Liver (tissue), 9 donors: ENCODE data around the gene PDE4D. TPM values are rescaled to one million over a fixed set of nuclear protein-coding genes. Genes with fewer than 3 reads are reported as not detected.

Experiments
- DNase-seq: peaks from one replicate; pipeline ENCODE4 v3.0.0-alpha.2; 2017; ENCODE audit warnings: low spot score
- H3K27ac ChIP-seq, 2 donors: one replicate each; pipeline ENCODE4 v1.7.0; 2013; ENCODE audit warnings: inconsistent platforms in 2 of 2, low read length in 2 of 2, control low read depth in 1 of 2, low read depth in 1 of 2, mild to moderate bottlenecking in 1 of 2
- H3K27me3 ChIP-seq, 4 donors: one replicate each; pipeline versions ENCODE4 v1.6.1 to v1.7.0; 2013; ENCODE audit warnings: low read length in 3 of 4, inconsistent platforms in 1 of 4, mild to moderate bottlenecking in 1 of 4, moderate library complexity in 1 of 4; ENCODE audit not compliant: control insufficient read depth in 4 of 4, insufficient read depth in 4 of 4
- H3K36me3 ChIP-seq, 4 donors: one replicate each; pipeline versions ENCODE4 v1.6.1 to v1.7.0; 2013; ENCODE audit warnings: low read length in 3 of 4, mild to moderate bottlenecking in 3 of 4, low read depth in 1 of 4, moderate library complexity in 1 of 4; ENCODE audit not compliant: control insufficient read depth in 4 of 4, insufficient read depth in 3 of 4
- H3K4me1 ChIP-seq, 4 donors: one replicate each; pipeline versions ENCODE4 v1.6.1 to v1.7.0; 2013; ENCODE audit warnings: low read length in 3 of 4, mild to moderate bottlenecking in 3 of 4, moderate library complexity in 1 of 4; ENCODE audit not compliant: control insufficient read depth in 4 of 4, insufficient read depth in 4 of 4
- H3K4me3 ChIP-seq, 3 donors: one replicate each; pipeline versions ENCODE4 v1.6.1 to v1.7.0; 2013; ENCODE audit warnings: low read length in 3 of 3, control low read depth in 1 of 3, low read depth in 1 of 3, mild to moderate bottlenecking in 1 of 3
- H3K9ac ChIP-seq, 2 donors: one replicate each; pipeline ENCODE4 v1.7.0; 2013; ENCODE audit warnings: low read length in 2 of 2, mild to moderate bottlenecking in 2 of 2, moderate library complexity in 2 of 2, control low read depth in 1 of 2, low read depth in 1 of 2
- H3K9me3 ChIP-seq, 4 donors: one replicate each; pipeline versions ENCODE4 v1.6.1 to v1.7.0; 2013; ENCODE audit warnings: low read length in 3 of 4; ENCODE audit not compliant: control insufficient read depth in 4 of 4
- EGR1 ChIP-seq, 2 donors: IDR thresholded peaks; 2 replicates each; pipeline ENCODE4 v1.6.1; 2016 to 2018; ENCODE audit warnings: antibody characterized with exemption in 2 of 2, low read depth in 2 of 2
- FOXA2 ChIP-seq: IDR thresholded peaks from 2 replicates; pipeline ENCODE4 v1.6.1; 2016; ENCODE audit warnings: antibody characterized with exemption
- GABPA ChIP-seq, 2 donors: IDR thresholded peaks in 1 of 2; conservative IDR thresholded peaks in 1 of 2; 2 replicates each; pipeline ENCODE4 v1.6.1; 2016; ENCODE audit warnings: antibody characterized with exemption in 2 of 2, mild to moderate bottlenecking in 1 of 2, moderate library complexity in 1 of 2
- HNF4A ChIP-seq, 2 donors: conservative IDR thresholded peaks; 2 replicates each; pipeline ENCODE4 v1.6.1; 2016; ENCODE audit warnings: antibody characterized with exemption in 2 of 2, mild to moderate bottlenecking in 2 of 2
- HNF4G ChIP-seq: IDR thresholded peaks from 2 replicates; pipeline ENCODE4 v1.6.1; 2016; ENCODE audit warnings: antibody characterized with exemption
- NR2F2 ChIP-seq: IDR thresholded peaks from 2 replicates; pipeline ENCODE4 v1.6.1; 2016; ENCODE audit warnings: antibody characterized with exemption
- RAD21 ChIP-seq, 2 donors: IDR thresholded peaks; 2 replicates each; pipeline ENCODE4 v1.6.1; 2016; ENCODE audit warnings: antibody characterized with exemption in 2 of 2, mild to moderate bottlenecking in 2 of 2
- REST ChIP-seq: IDR thresholded peaks from 2 replicates; pipeline ENCODE4 v1.6.1; 2016; ENCODE audit warnings: antibody characterized with exemption, mild to moderate bottlenecking
- RXRA ChIP-seq, 2 donors: IDR thresholded peaks; 2 replicates each; pipeline ENCODE4 v1.6.1; 2017 to 2018; ENCODE audit warnings: antibody characterized with exemption in 2 of 2, mild to moderate bottlenecking in 1 of 2
- TAF1 ChIP-seq: conservative IDR thresholded peaks from 2 replicates; pipeline ENCODE4 v1.6.1; 2016; ENCODE audit warnings: antibody characterized with exemption, mild to moderate bottlenecking
- WGBS: extraction: QIAGEN DNeasy Blood & Tissue Kit; methylation state at CpG from one replicate; pipeline ENCODE4 v1.1.7; 2013; 5-methylcytosine and 5-hydroxymethylcytosine counted together
- polyA plus RNA-seq, 2 donors: library from polyadenylated mRNA; stranded (reverse) in 1 of 2; unstranded in 1 of 2; fragments of 200-250 nt in 1 of 2; fragments of >200 nt in 1 of 2; fragmentation: Nextera tagmentation in 1 of 2; extraction: Ambion mirVana in 1 of 2; gene quantifications; one replicate each; pipeline versions ENCODE4 v1.2.1 to v1.2.3, GENCODE V29; 2013 to 2015
- total RNA-seq, 2 donors: library from RNA; depleted of rRNA; stranded (reverse); fragments of >200 nt; gene quantifications; one replicate each; pipeline ENCODE4 v1.2.3, GENCODE V29; 2014
- TF ChIP-seq, protein P1 (sequence below): IDR thresholded peaks from 2 replicates; pipeline ENCODE4 v1.6.1; 2016; ENCODE audit warnings: antibody characterized with exemption
- TF ChIP-seq, protein P2 (sequence below): IDR thresholded peaks from 2 replicates; pipeline ENCODE4 v1.6.1; 2016; ENCODE audit warnings: antibody characterized with exemption
- donor health status: healthy.
- donor health status: healthy.
- donor health status: healthy.
- donor health status: healthy.
- donor health status: healthy.

PDE4D gene
- total and polyA plus RNA-seq, 4 donors = 0.67 to 11.9 (median 6.5) TPM

GRCh38 chr5:59709846-59710245 lies 183.7 kb downstream of the PDE4D start:
- no peak for DNase-seq
- TF ChIP-seq FOXA2 (no peak), HNF4A (conservative IDR thresholded peaks at IDR 0.05) (no peak), RXRA (IDR thresholded peaks at IDR 0.05) (no peak)
- TF ChIP-seq, protein P1, sequence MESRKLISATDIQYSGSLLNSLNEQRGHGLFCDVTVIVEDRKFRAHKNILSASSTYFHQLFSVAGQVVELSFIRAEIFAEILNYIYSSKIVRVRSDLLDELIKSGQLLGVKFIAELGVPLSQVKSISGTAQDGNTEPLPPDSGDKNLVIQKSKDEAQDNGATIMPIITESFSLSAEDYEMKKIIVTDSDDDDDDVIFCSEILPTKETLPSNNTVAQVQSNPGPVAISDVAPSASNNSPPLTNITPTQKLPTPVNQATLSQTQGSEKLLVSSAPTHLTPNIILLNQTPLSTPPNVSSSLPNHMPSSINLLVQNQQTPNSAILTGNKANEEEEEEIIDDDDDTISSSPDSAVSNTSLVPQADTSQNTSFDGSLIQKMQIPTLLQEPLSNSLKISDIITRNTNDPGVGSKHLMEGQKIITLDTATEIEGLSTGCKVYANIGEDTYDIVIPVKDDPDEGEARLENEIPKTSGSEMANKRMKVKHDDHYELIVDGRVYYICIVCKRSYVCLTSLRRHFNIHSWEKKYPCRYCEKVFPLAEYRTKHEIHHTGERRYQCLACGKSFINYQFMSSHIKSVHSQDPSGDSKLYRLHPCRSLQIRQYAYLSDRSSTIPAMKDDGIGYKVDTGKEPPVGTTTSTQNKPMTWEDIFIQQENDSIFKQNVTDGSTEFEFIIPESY = no peak
- no peaks in the 10 kb centered on the region for H3K27me3 ChIP-seq
- no peak overlapping the region for H3K9ac ChIP-seq
- peak overlapping the region in 1 of 2 donors; percentile 10 for H3K27ac ChIP-seq
- no peak overlapping the region for H3K4me3 ChIP-seq
- 48% methylated on average over 2 of the region's 2 CpGs for WGBS
- no peaks in the 10 kb centered on the region for H3K9me3 ChIP-seq
- H3K36me3 ChIP-seq = no peaks in the 10 kb centered on the region
- H3K4me1 ChIP-seq = no peaks in the 10 kb centered on the region

DNA sequence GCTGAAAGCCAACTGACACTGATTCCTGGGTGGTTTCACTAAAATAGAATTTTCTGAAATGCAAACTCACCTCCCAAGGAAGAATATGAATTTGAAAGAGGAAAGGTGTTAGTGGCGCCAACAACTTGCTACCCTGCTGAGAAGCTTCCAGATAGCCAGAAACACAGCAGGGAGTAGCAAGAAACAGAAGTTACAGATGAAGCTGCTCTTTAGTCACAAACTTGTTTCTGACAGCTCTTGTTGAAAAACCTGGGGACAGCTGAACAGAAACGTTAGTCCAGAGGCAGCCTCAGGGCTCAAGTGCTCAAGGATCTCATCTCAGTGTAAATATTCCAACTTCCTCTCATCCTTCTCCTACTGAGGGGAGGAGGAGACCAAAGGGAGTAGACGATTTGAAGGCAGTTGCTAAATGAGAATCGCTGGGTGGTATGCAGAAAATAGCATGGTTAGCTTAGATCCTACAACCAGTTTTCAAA lies 184.1 kb downstream of the PDE4D start:
- WGBS = 45% methylated on average over 4 of the region's 4 CpGs
- H3K4me3 ChIP-seq = no peak overlapping the region
- H3K27ac ChIP-seq = peak overlapping the region in 1 of 2 donors; percentile 10
- DNase-seq = no peak
- H3K4me1 ChIP-seq = no peaks in the 10 kb centered on the region
- H3K36me3 ChIP-seq = no peaks in the 10 kb centered on the region
- no peaks in the 10 kb centered on the region for H3K9me3 ChIP-seq
- H3K9ac ChIP-seq = no peak overlapping the region
- TF ChIP-seq HNF4A (conservative IDR thresholded peaks at IDR 0.05) = no peak
- TF ChIP-seq REST = no peak
- TF ChIP-seq NR2F2 = no peak
- TF ChIP-seq TAF1 = no peak
- TF ChIP-seq RAD21 (IDR thresholded peaks at IDR 0.05) = no peak
- no peaks in the 10 kb centered on the region for H3K27me3 ChIP-seq

DNA sequence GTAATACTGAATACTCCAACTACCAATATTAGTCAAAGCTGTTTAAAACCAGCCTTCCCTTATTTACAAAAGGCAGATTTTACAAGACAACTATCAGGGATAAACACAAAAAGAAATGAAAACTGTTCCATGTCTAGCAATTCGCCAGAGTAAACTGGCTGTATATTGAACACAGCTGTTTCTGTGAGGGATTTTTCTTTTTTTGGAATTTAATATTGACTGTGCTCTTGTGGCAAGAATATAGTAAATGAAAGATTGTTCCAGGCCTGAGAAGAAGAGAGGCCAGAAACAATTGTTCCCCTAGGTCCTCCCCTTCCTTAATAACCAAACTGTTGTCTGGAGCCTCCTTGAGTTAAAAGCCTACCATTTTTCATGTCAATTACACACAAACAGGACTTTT lies 188.6 kb downstream of the PDE4D start:
- Histone ChIP-seq H3K27ac (no peak overlapping the region), H3K9ac (no peak overlapping the region), H3K36me3 (no peaks in the 10 kb centered on the region), H3K4me1 (no peaks in the 10 kb centered on the region), H3K4me3 (no peak overlapping the region), H3K27me3 (no peaks in the 10 kb centered on the region), H3K9me3 (no peaks in the 10 kb centered on the region)
- TF ChIP-seq TAF1 = no peak
- WGBS = 76% methylated on average over 1 of the region's 1 CpG
- no peak for DNase-seq

GRCh38 chr5:59703789-59704188 lies 189.7 kb downstream of the PDE4D start:
- no peak overlapping the region for H3K4me3 ChIP-seq
- 81% methylated on average over 2 of the region's 2 CpGs for WGBS
- no peak overlapping the region for H3K27ac ChIP-seq
- TF ChIP-seq HNF4G = no peak
- TF ChIP-seq GABPA (IDR thresholded peaks at IDR 0.05 in 1 of 2, conservative IDR thresholded peaks at IDR 0.05 in 1 of 2) = no peak
- no peak for TF ChIP-seq EGR1 (IDR thresholded peaks at IDR 0.05; ENCODE audit: low read depth in 2 of 2)
- TF ChIP-seq, protein P2, sequence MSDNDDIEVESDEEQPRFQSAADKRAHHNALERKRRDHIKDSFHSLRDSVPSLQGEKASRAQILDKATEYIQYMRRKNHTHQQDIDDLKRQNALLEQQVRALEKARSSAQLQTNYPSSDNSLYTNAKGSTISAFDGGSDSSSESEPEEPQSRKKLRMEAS = no peak
- no peak for TF ChIP-seq FOXA2
- TF ChIP-seq RAD21 (IDR thresholded peaks at IDR 0.05) = no peak
- H3K9ac ChIP-seq = no peak overlapping the region
- H3K4me1 ChIP-seq = no peaks in the 10 kb centered on the region
- no peaks in the 10 kb centered on the region for H3K36me3 ChIP-seq
- no peak for DNase-seq
- H3K9me3 ChIP-seq = no peaks in the 10 kb centered on the region
- no peaks in the 10 kb centered on the region for H3K27me3 ChIP-seq
